Stimulated activated CD4-positive, alpha-beta T cell treated with anti-CD3 and anti-CD28 coated beads, Interleukin-12 subunit alpha, Interleukin-12 subunit beta, amount 100 ng/mL, for 4 hours (primary cell): ENCODE results near the gene SPIRE2.
"Not testable (repeated sequence)": the region's sequence is repeated elsewhere in the genome, so short reads cannot be mapped to it uniquely, and the experiment has no call there.

Source experiments
- DNase-seq: peaks from one replicate; pipeline ENCODE4 v3.0.0-alpha.2; 2020

The SPIRE2 gene

GRCh38 chr16:89828199-89828869, at the start of gene SPIRE2:
Gene SPIRE2, plus strand, starts transcription at chr16:89828475. Its CDS starts 76 bp downstream, at chr16:89828551.
- DNase-seq, result peak; percentile 66

GRCh38 chr16:89779231-89779908, 48.9 kb upstream of the SPIRE2 start:
- DNase-seq, result no peak

GRCh38 chr16:89779909-89780305, 48.4 kb upstream of the SPIRE2 start:
- DNase-seq, result no peak

GRCh38 chr16:89782489-89782888, 45.8 kb upstream of the SPIRE2 start:
- DNase-seq, result no peak

GRCh38 chr16:89783952-89784351, 44.3 kb upstream of the SPIRE2 start:
- not testable (repeated sequence) for DNase-seq

- DNase-seq, result no peak
These were observed 43.9 kb upstream of the SPIRE2 start for GRCh38 chr16:89784406-89784805.

GRCh38 chr16:89785523-89786155, 42.6 kb upstream of the SPIRE2 start:
- DNase-seq, result no peak

GRCh38 chr16:89786474-89787364, 41.6 kb upstream of the SPIRE2 start:
- no peak for DNase-seq

GRCh38 chr16:89787365-89787805, 40.9 kb upstream of the SPIRE2 start:
- DNase-seq, result no peak

- no peak for DNase-seq
These were observed 36.8 kb upstream of the SPIRE2 start for GRCh38 chr16:89791278-89791995.

- DNase-seq, result peak; percentile 39
These were observed 35.2 kb upstream of the SPIRE2 start for GRCh38 chr16:89793092-89793491.

GRCh38 chr16:89793955-89794354, 34.3 kb upstream of the SPIRE2 start:
- no peak for DNase-seq

GRCh38 chr16:89795676-89796075, 32.6 kb upstream of the SPIRE2 start:
- DNase-seq, result no peak

- no peak for DNase-seq
These were observed 32.2 kb upstream of the SPIRE2 start for GRCh38 chr16:89796104-89796503.

- DNase-seq, result no peak
These were observed 30.1 kb upstream of the SPIRE2 start for GRCh38 chr16:89798126-89798525.

- DNase-seq, result no peak
These were observed 29.4 kb upstream of the SPIRE2 start for GRCh38 chr16:89798832-89799370.

- no peak for DNase-seq
These were observed 26.5 kb upstream of the SPIRE2 start for GRCh38 chr16:89801800-89802199.

GRCh38 chr16:89805136-89805905, 23.0 kb upstream of the SPIRE2 start:
- no peak for DNase-seq

- DNase-seq, result not testable (repeated sequence)
These were observed 21.6 kb upstream of the SPIRE2 start for GRCh38 chr16:89806589-89807193.

GRCh38 chr16:89808475-89808874, 19.8 kb upstream of the SPIRE2 start:
- no peak for DNase-seq

- no peak for DNase-seq
These were observed 17.0 kb upstream of the SPIRE2 start for GRCh38 chr16:89811321-89811720.
